OCI-LY7 (cell line): ENCODE results near the gene NAA38.

Experiments used
- EZH2phosphoT487 ChIP-seq: fragments of 200-600 bp; sonication (generic); IDR thresholded peaks from 2 replicates; pipeline ENCODE4 v1.6.1; 2018; ENCODE audit warnings: low read depth, borderline replicate concordance, mild to moderate bottlenecking, mixed run types, antibody characterized with exemption, low read length, moderate library complexity, mixed read lengths
- TF ChIP-seq, protein P1 (sequence below): fragments of 200-600 bp; sonication (generic); conservative IDR thresholded peaks from 2 replicates; pipeline ENCODE4 v1.5.1; 2014; ENCODE audit warnings: mild to moderate bottlenecking, antibody characterized with exemption, low read length, moderate library complexity, mixed read lengths

DNA sequence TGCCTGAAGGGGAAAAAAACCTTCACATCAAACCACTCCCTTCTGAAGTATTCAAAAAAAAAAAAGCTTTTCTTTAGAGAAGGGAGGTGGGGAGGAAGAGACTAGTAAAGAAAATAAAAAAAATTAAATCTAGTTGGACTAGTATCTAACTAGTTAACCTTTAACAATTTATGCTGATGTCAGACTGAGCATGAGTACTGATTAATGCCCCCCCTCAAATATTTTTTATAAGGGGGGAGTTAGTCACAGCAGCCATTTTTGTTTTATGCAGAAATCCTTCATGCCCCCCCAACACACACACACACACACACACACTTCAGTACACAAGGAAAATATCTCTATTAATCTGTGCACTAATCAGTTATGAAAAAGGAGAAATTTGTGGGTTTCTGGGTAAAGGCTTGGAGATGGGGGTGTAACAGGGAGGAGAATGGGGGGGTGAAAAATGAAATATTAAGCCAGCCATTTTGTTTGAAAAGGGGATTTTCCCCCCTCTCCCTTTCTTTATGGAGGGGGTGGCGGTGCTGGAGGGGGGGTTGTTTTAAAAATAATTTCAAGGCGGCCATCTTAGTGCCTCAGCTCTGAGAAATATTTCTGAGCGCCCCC lies 26.5 kb upstream of the NAA38 start:
- TF ChIP-seq, protein P1, sequence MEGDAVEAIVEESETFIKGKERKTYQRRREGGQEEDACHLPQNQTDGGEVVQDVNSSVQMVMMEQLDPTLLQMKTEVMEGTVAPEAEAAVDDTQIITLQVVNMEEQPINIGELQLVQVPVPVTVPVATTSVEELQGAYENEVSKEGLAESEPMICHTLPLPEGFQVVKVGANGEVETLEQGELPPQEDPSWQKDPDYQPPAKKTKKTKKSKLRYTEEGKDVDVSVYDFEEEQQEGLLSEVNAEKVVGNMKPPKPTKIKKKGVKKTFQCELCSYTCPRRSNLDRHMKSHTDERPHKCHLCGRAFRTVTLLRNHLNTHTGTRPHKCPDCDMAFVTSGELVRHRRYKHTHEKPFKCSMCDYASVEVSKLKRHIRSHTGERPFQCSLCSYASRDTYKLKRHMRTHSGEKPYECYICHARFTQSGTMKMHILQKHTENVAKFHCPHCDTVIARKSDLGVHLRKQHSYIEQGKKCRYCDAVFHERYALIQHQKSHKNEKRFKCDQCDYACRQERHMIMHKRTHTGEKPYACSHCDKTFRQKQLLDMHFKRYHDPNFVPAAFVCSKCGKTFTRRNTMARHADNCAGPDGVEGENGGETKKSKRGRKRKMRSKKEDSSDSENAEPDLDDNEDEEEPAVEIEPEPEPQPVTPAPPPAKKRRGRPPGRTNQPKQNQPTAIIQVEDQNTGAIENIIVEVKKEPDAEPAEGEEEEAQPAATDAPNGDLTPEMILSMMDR, result no peak
- no peak for TF ChIP-seq EZH2phosphoT487
